Mesendoderm (in vitro differentiated cells): ENCODE data around the gene MRPL48.
"Not testable (repeated sequence)": the region's sequence is repeated elsewhere in the genome, so short reads cannot be mapped to it uniquely, and the experiment has no call there.

ENCODE experiments used
- DNase-seq: peaks from one replicate; pipeline ENCODE4 v3.0.0; 2013
- H2AK5ac ChIP-seq: 2 replicates; pipeline ENCODE4 v1.6.1; 2013; ENCODE audit warnings: low read length, inconsistent platforms
- H2BK120ac ChIP-seq: 2 replicates; pipeline ENCODE4 v1.6.1; 2013; ENCODE audit warnings: low read depth, mild to moderate bottlenecking, low read length, moderate library complexity, mixed read lengths
- H2BK15ac ChIP-seq: replicated peaks from 2 replicates; pipeline ENCODE4 v1.6.1; 2013; ENCODE audit warnings: low read depth, mild to moderate bottlenecking, moderate library complexity
- H2BK5ac ChIP-seq: 2 replicates; pipeline ENCODE4 v1.6.1; 2013; ENCODE audit warnings: low read length, inconsistent platforms
- H3K18ac ChIP-seq: 2 replicates; pipeline ENCODE4 v1.6.1; 2013; ENCODE audit warnings: mild to moderate bottlenecking, low read length, mixed read lengths
- H3K23ac ChIP-seq: one replicate; pipeline ENCODE4 v1.6.1; 2013; ENCODE audit warnings: low read length
- H3K27ac ChIP-seq: 2 replicates; pipeline ENCODE4 v1.5.1; 2013; ENCODE audit warnings: low read depth, mild to moderate bottlenecking, inconsistent platforms, low read length, moderate library complexity
- H3K27me3 ChIP-seq: 2 replicates; pipeline ENCODE4 v1.6.1; 2013; ENCODE audit warnings: low read length, control low read depth, mild to moderate bottlenecking, inconsistent platforms; ENCODE audit not compliant: insufficient read depth, poor library complexity
- H3K36me3 ChIP-seq: 2 replicates; pipeline ENCODE4 v1.6.1; 2013; ENCODE audit warnings: low read length, inconsistent platforms; ENCODE audit not compliant: control insufficient read depth, insufficient read depth
- H3K4ac ChIP-seq: one replicate; pipeline ENCODE4 v1.6.1; 2013; ENCODE audit warnings: low read depth, mild to moderate bottlenecking, low read length, moderate library complexity
- H3K4me1 ChIP-seq: 2 replicates; pipeline ENCODE4 v1.6.1; 2013; ENCODE audit warnings: low read depth, low read length, inconsistent platforms; ENCODE audit not compliant: control insufficient read depth
- H3K4me2 ChIP-seq: 2 replicates; pipeline ENCODE4 v1.6.1; 2013; ENCODE audit warnings: low read length
- H3K4me3 ChIP-seq: 2 replicates; pipeline ENCODE4 v1.5.1; 2013; ENCODE audit warnings: mild to moderate bottlenecking, low read length
- H3K56ac ChIP-seq: one replicate; pipeline ENCODE4 v1.6.1; 2013; ENCODE audit warnings: low read length
- H3K79me1 ChIP-seq: 2 replicates; pipeline ENCODE4 v1.6.1; 2013; ENCODE audit warnings: low read length, inconsistent platforms
- H3K79me2 ChIP-seq: 2 replicates; pipeline ENCODE4 v1.6.1; 2013; ENCODE audit warnings: mild to moderate bottlenecking, low read length; ENCODE audit not compliant: control insufficient read depth, insufficient read depth
- H3K9ac ChIP-seq: 2 replicates; pipeline ENCODE4 v1.6.1; 2013; ENCODE audit warnings: low read length, inconsistent platforms
- H4K5ac ChIP-seq: one replicate; pipeline ENCODE4 v1.6.1; 2013; ENCODE audit warnings: low read length
- H4K8ac ChIP-seq: one replicate; pipeline ENCODE4 v1.6.1; 2013; ENCODE audit warnings: low read depth, mild to moderate bottlenecking, control low read depth, low read length, moderate library complexity
- WGBS: extraction: QIAGEN DNeasy Blood & Tissue Kit; methylation state at CpG from one replicate; pipeline ENCODE4 v1.1.7; 2013; ENCODE audit warnings: low lambda C conversion rate, missing lambda C conversion rate; ENCODE audit not compliant: insufficient coverage; ENCODE audit errors: extremely low coverage; 5-methylcytosine and 5-hydroxymethylcytosine counted together

MRPL48 gene

DNA sequence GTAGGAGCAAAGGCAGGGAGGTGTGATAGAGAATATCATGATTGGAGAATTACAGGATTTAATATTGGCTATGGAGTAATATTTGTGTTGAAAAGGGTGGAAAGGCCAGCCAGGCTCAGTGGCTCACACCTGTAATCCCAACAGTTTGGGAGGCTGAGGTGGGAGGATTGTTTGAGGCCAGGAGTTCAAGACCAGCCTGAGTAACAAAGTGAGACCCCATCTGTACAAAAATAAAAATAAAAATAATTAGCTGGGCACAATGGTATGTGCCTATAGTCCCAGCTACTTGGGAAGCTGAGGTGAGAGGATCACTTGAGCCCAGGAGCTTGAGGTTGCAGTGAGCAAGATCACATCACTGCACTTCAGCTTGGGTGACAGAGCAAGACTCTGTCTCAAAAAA lies 2.2 kb upstream of the MRPL48 start:
- not testable (repeated sequence) for H3K56ac ChIP-seq, H4K8ac ChIP-seq, H3K27ac ChIP-seq, H3K27me3 ChIP-seq, H4K5ac ChIP-seq, H2BK120ac ChIP-seq, H3K23ac ChIP-seq, H3K4ac ChIP-seq, H3K4me2 ChIP-seq, H3K36me3 ChIP-seq, H2BK15ac ChIP-seq, H3K18ac ChIP-seq, H3K79me2 ChIP-seq, H3K79me1 ChIP-seq, H3K4me3 ChIP-seq, H3K4me1 ChIP-seq, H2AK5ac ChIP-seq, H3K9ac ChIP-seq, DNase-seq, H2BK5ac ChIP-seq

DNA sequence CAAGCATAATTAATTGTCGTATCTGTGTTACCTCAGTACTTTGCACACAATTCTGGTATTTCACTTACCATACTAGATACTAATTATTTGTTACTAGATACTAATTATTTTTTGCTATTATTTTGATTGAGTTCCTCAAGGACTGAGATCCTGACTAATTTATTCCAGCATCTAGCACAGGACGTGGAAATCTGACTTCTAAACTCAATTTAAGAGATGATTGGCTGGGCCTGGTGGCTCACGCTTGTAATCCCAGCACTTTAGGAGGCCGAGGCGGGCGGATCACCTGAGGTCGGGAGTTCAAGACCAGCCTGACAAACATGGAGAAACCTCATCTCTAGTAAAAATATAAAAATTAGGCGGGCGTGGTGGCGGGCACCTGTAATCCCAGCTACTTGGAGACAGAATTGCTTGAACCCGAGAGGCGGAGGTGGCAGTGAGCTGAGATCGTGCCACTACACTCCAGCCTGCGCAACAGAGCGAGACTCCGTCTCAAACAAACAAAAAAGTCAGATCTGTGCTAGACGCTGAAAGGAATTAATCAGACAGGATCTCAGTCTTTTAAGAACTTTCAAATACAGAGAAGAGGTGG lies 527 bp upstream of the MRPL48 start:
- H2AK5ac ChIP-seq, result no peak overlapping the region
- no peaks in the 10 kb centered on the region for H3K27me3 ChIP-seq
- no peak overlapping the region for H3K4me2 ChIP-seq
- H3K23ac ChIP-seq, result no peak overlapping the region
- no peaks in the 10 kb centered on the region for H3K4me1 ChIP-seq
- no peaks in the 10 kb centered on the region for H3K79me2 ChIP-seq
- H3K9ac ChIP-seq, result peak overlapping the region; percentile 92
- peak overlapping the region; percentile 62 for H3K18ac ChIP-seq
- WGBS, result no CpG with 5 or more reads among the region's 17 CpGs
- H3K79me1 ChIP-seq, result peaks cover 2% of the 10 kb centered on the region
- H3K36me3 ChIP-seq, result no peaks in the 10 kb centered on the region
- peak overlapping the region; percentile 20 for H2BK15ac ChIP-seq
- H4K5ac ChIP-seq, result no peak overlapping the region
- H2BK5ac ChIP-seq, result no peak overlapping the region
- H3K56ac ChIP-seq, result peak overlapping the region; percentile 99
- no peak overlapping the region for H3K27ac ChIP-seq
- no peak for DNase-seq
- H4K8ac ChIP-seq, result peak overlapping the region; percentile 94
- no peak overlapping the region for H3K4me3 ChIP-seq
- H3K4ac ChIP-seq, result peak overlapping the region; percentile 77
- no peak overlapping the region for H2BK120ac ChIP-seq

DNA sequence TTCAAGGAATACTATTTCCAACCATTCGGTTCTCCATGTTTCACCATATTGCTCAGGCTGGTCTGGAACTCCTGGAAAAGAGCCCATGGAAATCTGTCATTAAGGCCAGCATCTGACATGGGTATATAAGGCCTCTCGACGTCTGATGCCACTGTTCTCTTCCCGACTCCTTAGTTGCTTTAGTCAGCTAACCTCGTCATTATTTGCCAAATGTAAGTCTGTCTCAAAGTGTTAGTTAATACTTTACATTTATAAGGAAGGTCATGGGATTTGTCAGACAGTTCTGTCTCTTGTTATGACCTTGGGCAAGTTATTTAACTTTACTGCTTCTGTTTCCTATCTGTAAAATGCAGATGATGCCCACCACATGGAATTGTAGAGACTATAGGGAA lies 1.6 kb downstream of the MRPL48 start:
- no peaks in the 10 kb centered on the region for H3K79me2 ChIP-seq
- H3K23ac ChIP-seq, result no peak overlapping the region
- no peak for DNase-seq
- H2BK5ac ChIP-seq, result no peak overlapping the region
- no peak overlapping the region for H3K56ac ChIP-seq
- no peak overlapping the region for H3K27ac ChIP-seq
- H3K4me2 ChIP-seq, result no peak overlapping the region
- H3K79me1 ChIP-seq, result peaks cover 5% of the 10 kb centered on the region
- H3K27me3 ChIP-seq, result no peaks in the 10 kb centered on the region
- H3K36me3 ChIP-seq, result no peaks in the 10 kb centered on the region
- H4K5ac ChIP-seq, result no peak overlapping the region
- no peak overlapping the region for H2AK5ac ChIP-seq
- H3K9ac ChIP-seq, result no peak overlapping the region
- no peak overlapping the region for H2BK120ac ChIP-seq
- H3K4me1 ChIP-seq, result no peaks in the 10 kb centered on the region
- no peak overlapping the region for H2BK15ac ChIP-seq
- no peak overlapping the region for H3K4ac ChIP-seq
- no CpG with 5 or more reads among the region's 5 CpGs for WGBS
- H4K8ac ChIP-seq, result no peak overlapping the region
- H3K18ac ChIP-seq, result no peak overlapping the region
- no peak overlapping the region for H3K4me3 ChIP-seq

DNA sequence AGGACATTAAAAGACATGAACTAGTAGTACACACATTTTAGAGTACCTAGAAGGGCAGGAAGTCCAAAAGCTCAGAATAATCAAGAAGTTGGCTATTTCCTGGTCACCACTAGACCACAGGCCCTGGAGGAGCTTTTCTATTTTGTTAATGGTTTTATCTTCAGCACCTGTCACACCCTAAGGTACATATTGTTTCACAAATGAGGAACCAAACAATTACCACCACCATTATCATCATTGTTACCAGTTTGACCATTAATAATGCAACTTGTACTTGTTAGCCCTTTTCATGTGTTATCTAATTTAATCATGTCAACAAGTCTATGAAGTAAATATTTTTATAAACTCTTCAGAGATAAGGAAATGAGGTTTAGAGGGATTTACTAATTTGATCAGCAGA lies 4.9 kb downstream of the MRPL48 start:
- no peak overlapping the region for H3K27ac ChIP-seq
- H3K4me1 ChIP-seq, result no peaks in the 10 kb centered on the region
- H3K9ac ChIP-seq, result no peak overlapping the region
- no peak overlapping the region for H3K4me2 ChIP-seq
- no peak overlapping the region for H3K23ac ChIP-seq
- H3K56ac ChIP-seq, result no peak overlapping the region
- DNase-seq, result no peak
- H2AK5ac ChIP-seq, result no peak overlapping the region
- H2BK120ac ChIP-seq, result no peak overlapping the region
- H3K4me3 ChIP-seq, result no peak overlapping the region
- no peak overlapping the region for H4K8ac ChIP-seq
- H3K36me3 ChIP-seq, result no peaks in the 10 kb centered on the region
- no peak overlapping the region for H2BK5ac ChIP-seq
- no peak overlapping the region for H4K5ac ChIP-seq
- no peaks in the 10 kb centered on the region for H3K27me3 ChIP-seq
- H3K4ac ChIP-seq, result no peak overlapping the region
- H2BK15ac ChIP-seq, result no peak overlapping the region
- H3K18ac ChIP-seq, result no peak overlapping the region
- H3K79me1 ChIP-seq, result peaks cover 5% of the 10 kb centered on the region
- H3K79me2 ChIP-seq, result no peaks in the 10 kb centered on the region

DNA sequence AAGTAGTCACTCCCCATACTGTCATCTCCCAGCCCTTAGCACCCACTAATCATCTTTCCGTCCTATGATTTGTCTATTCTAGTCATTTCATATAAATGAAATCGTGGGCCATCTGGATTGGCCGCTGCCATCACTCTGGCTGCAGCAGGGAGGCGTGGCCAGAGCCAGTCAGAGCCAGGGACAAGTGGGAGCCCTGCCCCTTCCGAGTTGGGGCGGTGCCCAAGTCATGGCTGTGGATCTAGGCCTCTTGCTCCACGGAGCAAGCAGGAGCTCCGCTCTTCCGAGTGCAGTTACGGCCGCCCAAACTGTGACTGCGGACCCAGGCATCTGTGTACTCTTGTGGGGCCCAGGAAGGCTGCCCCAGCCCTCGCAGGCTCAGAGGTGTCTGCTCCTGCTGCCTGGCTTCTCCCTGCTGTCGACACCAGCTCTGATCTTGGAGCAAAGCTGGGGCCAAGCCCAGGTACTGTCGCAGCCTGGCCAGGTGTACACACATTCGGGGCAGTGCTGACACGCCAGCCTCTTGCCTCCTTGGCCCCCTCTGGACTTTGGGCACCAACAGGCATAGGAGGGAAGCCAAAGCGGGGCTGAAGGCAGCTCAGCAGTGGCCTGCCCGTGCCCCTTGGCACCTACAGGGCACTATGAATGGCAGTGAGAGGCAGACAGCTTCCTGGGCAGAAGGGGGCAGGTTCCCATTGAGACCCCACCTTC lies 8.4 kb downstream of the MRPL48 start:
- no CpG with 5 or more reads among the region's 19 CpGs for WGBS
- Histone ChIP-seq H3K36me3 (no peaks in the 10 kb centered on the region), H2BK120ac (no peak overlapping the region), H3K4me1 (no peaks in the 10 kb centered on the region), H3K4me2 (no peak overlapping the region), H2BK15ac (no peak overlapping the region), H4K8ac (no peak overlapping the region), H3K18ac (no peak overlapping the region), H3K56ac (no peak overlapping the region), H2BK5ac (no peak overlapping the region), H2AK5ac (no peak overlapping the region), H3K27ac (no peak overlapping the region), H3K4ac (no peak overlapping the region), H3K4me3 (no peak overlapping the region), H4K5ac (no peak overlapping the region), H3K9ac (no peak overlapping the region), H3K23ac (no peak overlapping the region), H3K27me3 (no peaks in the 10 kb centered on the region), H3K79me2 (no peaks in the 10 kb centered on the region), H3K79me1 (peaks cover 5% of the 10 kb centered on the region)
- DNase-seq, result peak; percentile 45

DNA sequence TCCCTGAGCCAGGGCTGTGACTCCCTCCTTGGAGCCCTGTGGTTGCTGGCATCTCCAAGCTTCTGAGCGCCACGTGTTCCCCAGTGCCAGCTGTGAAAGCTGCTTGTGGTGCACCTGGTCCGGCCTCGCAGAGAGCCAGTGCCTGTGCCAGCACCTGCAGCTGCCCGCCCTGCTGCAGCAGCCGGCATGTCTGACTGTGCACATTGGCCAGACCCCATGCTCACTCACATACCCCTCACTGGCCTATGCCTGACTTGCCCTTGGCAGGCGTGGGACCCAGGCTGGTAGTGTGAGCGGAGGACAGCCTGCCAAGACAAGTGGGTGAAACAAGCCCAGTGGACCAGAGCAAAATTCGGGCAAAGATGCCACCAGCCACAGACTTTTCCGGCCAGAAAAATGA lies 9.8 kb downstream of the MRPL48 start:
- H3K23ac ChIP-seq, result no peak overlapping the region
- H2BK15ac ChIP-seq, result no peak overlapping the region
- H3K4ac ChIP-seq, result no peak overlapping the region
- no peak overlapping the region for H4K8ac ChIP-seq
- no peak overlapping the region for H3K56ac ChIP-seq
- WGBS, result no CpG with 5 or more reads among the region's 10 CpGs
- H2AK5ac ChIP-seq, result no peak overlapping the region
- no peaks in the 10 kb centered on the region for H3K36me3 ChIP-seq
- no peak overlapping the region for H3K4me2 ChIP-seq
- H3K18ac ChIP-seq, result no peak overlapping the region
- H4K5ac ChIP-seq, result no peak overlapping the region
- DNase-seq, result no peak
- H3K79me1 ChIP-seq, result peaks cover 2% of the 10 kb centered on the region
- no peaks in the 10 kb centered on the region for H3K79me2 ChIP-seq
- no peaks in the 10 kb centered on the region for H3K4me1 ChIP-seq
- no peak overlapping the region for H3K9ac ChIP-seq
- H3K27me3 ChIP-seq, result no peaks in the 10 kb centered on the region
- no peak overlapping the region for H2BK120ac ChIP-seq
- H3K27ac ChIP-seq, result no peak overlapping the region
- no peak overlapping the region for H2BK5ac ChIP-seq
- no peak overlapping the region for H3K4me3 ChIP-seq
